ENCODE measurements around the gene KCTD14. TPM values are rescaled to one million over a fixed set of nuclear protein-coding genes. Genes with fewer than 3 reads are reported as not detected.
"Not testable (repeated sequence)": the region's sequence is repeated elsewhere in the genome, so short reads cannot be mapped to it uniquely, and the experiment has no call there.

Gene KCTD14
- total RNA-seq, 2 donors from 2014 or later, result 0.81 to 5.6 TPM

DNA sequence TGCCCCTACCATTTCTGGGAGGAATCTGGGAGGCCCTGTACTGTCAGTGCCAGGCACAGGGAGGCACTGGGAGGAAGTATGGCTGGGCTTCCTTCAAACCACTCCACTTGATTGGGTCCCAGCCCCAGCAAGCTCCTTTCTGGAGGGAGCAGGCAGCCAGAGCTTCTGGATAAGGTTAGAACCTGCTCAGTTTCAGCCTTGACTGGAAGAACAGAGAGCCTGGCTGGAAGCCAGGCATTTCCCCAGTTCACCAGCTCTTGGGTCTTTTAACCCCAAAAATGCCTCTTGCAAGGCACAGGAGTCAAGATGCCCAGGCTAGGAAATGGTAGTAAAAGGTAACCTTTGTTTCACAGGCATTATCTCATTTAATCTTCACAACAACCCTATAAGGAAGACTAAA, 9.0 kb upstream of the KCTD14 start:
- TF ChIP-seq, protein P1, sequence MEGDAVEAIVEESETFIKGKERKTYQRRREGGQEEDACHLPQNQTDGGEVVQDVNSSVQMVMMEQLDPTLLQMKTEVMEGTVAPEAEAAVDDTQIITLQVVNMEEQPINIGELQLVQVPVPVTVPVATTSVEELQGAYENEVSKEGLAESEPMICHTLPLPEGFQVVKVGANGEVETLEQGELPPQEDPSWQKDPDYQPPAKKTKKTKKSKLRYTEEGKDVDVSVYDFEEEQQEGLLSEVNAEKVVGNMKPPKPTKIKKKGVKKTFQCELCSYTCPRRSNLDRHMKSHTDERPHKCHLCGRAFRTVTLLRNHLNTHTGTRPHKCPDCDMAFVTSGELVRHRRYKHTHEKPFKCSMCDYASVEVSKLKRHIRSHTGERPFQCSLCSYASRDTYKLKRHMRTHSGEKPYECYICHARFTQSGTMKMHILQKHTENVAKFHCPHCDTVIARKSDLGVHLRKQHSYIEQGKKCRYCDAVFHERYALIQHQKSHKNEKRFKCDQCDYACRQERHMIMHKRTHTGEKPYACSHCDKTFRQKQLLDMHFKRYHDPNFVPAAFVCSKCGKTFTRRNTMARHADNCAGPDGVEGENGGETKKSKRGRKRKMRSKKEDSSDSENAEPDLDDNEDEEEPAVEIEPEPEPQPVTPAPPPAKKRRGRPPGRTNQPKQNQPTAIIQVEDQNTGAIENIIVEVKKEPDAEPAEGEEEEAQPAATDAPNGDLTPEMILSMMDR (IDR thresholded peaks at IDR 0.05), result no peak
- DNase-seq (ENCODE audit: low spot score) (no peak), ATAC-seq (ENCODE audit: insufficient number of reproducible peaks, low FRiP score, low read depth) (no peak)
- Histone ChIP-seq H3K9me3 (no peaks in the 10 kb centered on the region), H3K36me3 (no peaks in the 10 kb centered on the region), H3K27me3 (replicated peaks; ENCODE audit: insufficient read depth) (no peaks in the 10 kb centered on the region), H3K4me1 (ENCODE audit: control insufficient read depth in 1 of 2, low read depth in 2 of 2) (peaks cover 2 to 10% of the 10 kb centered on the region in 2 donors), H3K4me3 (no peak overlapping the region), H3K27ac (no peak overlapping the region)

- H3K27ac ChIP-seq, result no peak overlapping the region
These were observed 8.6 kb upstream of the KCTD14 start for GRCh38 chr11:78031629-78032028.

GRCh38 chr11:78030429-78031325, 7.6 kb upstream of the KCTD14 start:
- H3K9me3 ChIP-seq, result no peaks in the 10 kb centered on the region
- TF ChIP-seq, protein P1 (IDR thresholded peaks at IDR 0.05), result no peak
- H3K4me3 ChIP-seq, result no peak overlapping the region
- H3K4me1 ChIP-seq (ENCODE audit: control insufficient read depth in 1 of 2, low read depth in 2 of 2), result peaks cover 2 to 10% of the 10 kb centered on the region in 2 donors
- DNase-seq (ENCODE audit: low spot score) (no peak), ATAC-seq (ENCODE audit: insufficient number of reproducible peaks, low FRiP score, low read depth) (peak; percentile 34)
- H3K36me3 ChIP-seq, result no peaks in the 10 kb centered on the region
- H3K27me3 ChIP-seq (replicated peaks; ENCODE audit: insufficient read depth), result no peaks in the 10 kb centered on the region
- no peak overlapping the region for H3K27ac ChIP-seq

More at GRCh38 chr11:78031629-78032028, 8.6 kb upstream of the KCTD14 start:
- Histone ChIP-seq H3K9me3 (no peaks in the 10 kb centered on the region), H3K27me3 (replicated peaks; ENCODE audit: insufficient read depth) (no peaks in the 10 kb centered on the region), H3K4me3 (no peak overlapping the region), H3K4me1 (ENCODE audit: control insufficient read depth in 1 of 2, low read depth in 2 of 2) (peaks cover 2 to 10% of the 10 kb centered on the region in 2 donors), H3K36me3 (no peaks in the 10 kb centered on the region)
- ATAC-seq (ENCODE audit: insufficient number of reproducible peaks, low FRiP score, low read depth), result no peak
- DNase-seq (ENCODE audit: low spot score), result no peak
- TF ChIP-seq, protein P1 (IDR thresholded peaks at IDR 0.05), result no peak

- not testable (repeated sequence) for H3K9me3 ChIP-seq; H3K4me3 ChIP-seq; H3K27ac ChIP-seq; H3K27me3 ChIP-seq (replicated peaks; ENCODE audit: insufficient read depth); H3K36me3 ChIP-seq; DNase-seq (ENCODE audit: low spot score); ATAC-seq (ENCODE audit: insufficient number of reproducible peaks, low FRiP score, low read depth)
- H3K4me1 ChIP-seq (ENCODE audit: control insufficient read depth in 1 of 2, low read depth in 2 of 2), result peaks cover 2 to 12% of the 10 kb centered on the region in 2 donors
These were observed 5.3 kb upstream of the KCTD14 start for GRCh38 chr11:78028423-78028822.

DNA sequence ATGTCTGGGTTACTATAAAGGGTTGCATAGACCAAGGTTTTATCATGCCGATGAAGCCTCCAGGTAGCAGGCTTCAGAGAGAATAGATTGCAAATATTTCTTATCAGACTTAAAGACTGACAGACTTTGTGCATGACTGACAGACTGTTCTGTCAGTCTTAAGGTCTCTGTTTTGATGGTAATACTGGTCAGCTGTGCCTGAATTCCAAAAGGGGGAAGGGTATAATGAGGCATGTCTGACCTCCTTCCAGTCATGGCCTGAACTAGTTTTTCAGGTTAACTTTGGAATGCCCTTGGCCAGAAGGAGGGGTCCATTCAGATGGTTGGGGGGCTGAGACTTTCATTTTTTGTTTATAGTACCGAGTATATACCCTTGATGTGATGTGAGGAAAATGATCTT, 4.7 kb upstream of the KCTD14 start:
- H3K36me3 ChIP-seq, result no peaks in the 10 kb centered on the region
- DNase-seq (ENCODE audit: low spot score) (no peak), ATAC-seq (ENCODE audit: insufficient number of reproducible peaks, low FRiP score, low read depth) (no peak)
- peaks cover 2 to 15% of the 10 kb centered on the region in 2 donors for H3K4me1 ChIP-seq (ENCODE audit: control insufficient read depth in 1 of 2, low read depth in 2 of 2)
- no peak overlapping the region for H3K27ac ChIP-seq
- H3K27me3 ChIP-seq (replicated peaks; ENCODE audit: insufficient read depth), result no peaks in the 10 kb centered on the region
- H3K9me3 ChIP-seq, result no peaks in the 10 kb centered on the region
- TF ChIP-seq, protein P1 (IDR thresholded peaks at IDR 0.05), result no peak
- H3K4me3 ChIP-seq, result no peak overlapping the region
